MM.1S (cell line): Measurements from ENCODE around the gene CDC37.
"Not testable (repeated sequence)": the region's sequence is repeated elsewhere in the genome, so short reads cannot be mapped to it uniquely, and the experiment has no call there.

Experiments
- DNase-seq: peaks from one replicate; pipeline ENCODE4 v3.0.0-alpha.2; 2015
- H2AFZ ChIP-seq: fragments of 300-600 bp; sonication (generic); 2 replicates; pipeline ENCODE4 v1.6.0; 2016; ENCODE audit warnings: antibody characterized with exemption, low read length
- H3F3A ChIP-seq: fragments of 300-600 bp; sonication (generic); 2 replicates; pipeline ENCODE4 v1.6.1; 2016; ENCODE audit warnings: mild to moderate bottlenecking, antibody characterized with exemption, low read length, moderate library complexity, mixed read lengths; ENCODE audit not compliant: insufficient read depth
- H3K27ac ChIP-seq: fragments of 300-600 bp; sonication (generic); 2 replicates; pipeline ENCODE4 v1.5.1; 2016; ENCODE audit warnings: mild to moderate bottlenecking, low read length
- H3K27me3 ChIP-seq: fragments of 300-600 bp; sonication (generic); replicated peaks from 2 replicates; pipeline ENCODE4 v1.6.0; 2016; ENCODE audit warnings: low read length; ENCODE audit not compliant: insufficient read depth
- H3K36me3 ChIP-seq: fragments of 300-600 bp; sonication (generic); replicated peaks from 2 replicates; pipeline ENCODE4 v1.6.1; 2016; ENCODE audit warnings: mild to moderate bottlenecking, low read length, mixed read lengths; ENCODE audit not compliant: insufficient read depth
- H3K4me1 ChIP-seq: fragments of 300-600 bp; sonication (generic); 2 replicates; pipeline ENCODE4 v1.6.1; 2016; ENCODE audit warnings: low read length, mixed read lengths
- H3K4me2 ChIP-seq: fragments of 300-600 bp; sonication (generic); 2 replicates; pipeline ENCODE4 v1.6.0; 2016; ENCODE audit warnings: low read depth, low read length
- H3K4me3 ChIP-seq: fragments of 300-600 bp; sonication (generic); 2 replicates; pipeline ENCODE4 v1.5.1; 2016; ENCODE audit warnings: low read length, mixed read lengths
- H3K79me2 ChIP-seq: fragments of 300-600 bp; sonication (generic); 2 replicates; pipeline ENCODE4 v1.6.1; 2016; ENCODE audit warnings: mixed run types, low read length, mixed read lengths
- H3K9ac ChIP-seq: fragments of 300-600 bp; sonication (generic); 2 replicates; pipeline ENCODE4 v1.6.1; 2016; ENCODE audit warnings: low read length, mixed read lengths
- H3K9me2 ChIP-seq: fragments of 300-600 bp; sonication (generic); replicated peaks from 2 replicates; pipeline ENCODE4 v1.6.1; 2016; ENCODE audit warnings: mild to moderate bottlenecking, low read length, mixed read lengths; ENCODE audit not compliant: insufficient read depth
- H3K9me3 ChIP-seq: fragments of 300-600 bp; sonication (generic); replicated peaks from 2 replicates; pipeline ENCODE4 v1.6.1; 2016; ENCODE audit warnings: mild to moderate bottlenecking, low read length, mixed read lengths; ENCODE audit not compliant: insufficient read depth
- H4K20me1 ChIP-seq: fragments of 300-600 bp; sonication (generic); 2 replicates; pipeline ENCODE4 v1.6.1; 2016; ENCODE audit warnings: mild to moderate bottlenecking, low read length, moderate library complexity, mixed read lengths; ENCODE audit not compliant: insufficient read depth
- EZH2 ChIP-seq: fragments of 300-600 bp; sonication (generic); optimal IDR thresholded peaks from 2 replicates; pipeline ENCODE3; 2017; ENCODE audit warnings: low read depth, mild to moderate bottlenecking, antibody characterized with exemption, low read length, mixed read lengths
- EZH2phosphoT487 ChIP-seq: fragments of 300-600 bp; sonication (generic); IDR thresholded peaks from 2 replicates; pipeline ENCODE4 v1.6.1; 2018; ENCODE audit warnings: antibody characterized with exemption, low read length
- TF ChIP-seq, protein P1 (sequence below): fragments of 300-600 bp; sonication (generic); IDR thresholded peaks from 2 replicates; pipeline ENCODE4 v1.5.1; 2016; ENCODE audit warnings: antibody characterized with exemption, low read length, mixed read lengths

CDC37 gene

DNA sequence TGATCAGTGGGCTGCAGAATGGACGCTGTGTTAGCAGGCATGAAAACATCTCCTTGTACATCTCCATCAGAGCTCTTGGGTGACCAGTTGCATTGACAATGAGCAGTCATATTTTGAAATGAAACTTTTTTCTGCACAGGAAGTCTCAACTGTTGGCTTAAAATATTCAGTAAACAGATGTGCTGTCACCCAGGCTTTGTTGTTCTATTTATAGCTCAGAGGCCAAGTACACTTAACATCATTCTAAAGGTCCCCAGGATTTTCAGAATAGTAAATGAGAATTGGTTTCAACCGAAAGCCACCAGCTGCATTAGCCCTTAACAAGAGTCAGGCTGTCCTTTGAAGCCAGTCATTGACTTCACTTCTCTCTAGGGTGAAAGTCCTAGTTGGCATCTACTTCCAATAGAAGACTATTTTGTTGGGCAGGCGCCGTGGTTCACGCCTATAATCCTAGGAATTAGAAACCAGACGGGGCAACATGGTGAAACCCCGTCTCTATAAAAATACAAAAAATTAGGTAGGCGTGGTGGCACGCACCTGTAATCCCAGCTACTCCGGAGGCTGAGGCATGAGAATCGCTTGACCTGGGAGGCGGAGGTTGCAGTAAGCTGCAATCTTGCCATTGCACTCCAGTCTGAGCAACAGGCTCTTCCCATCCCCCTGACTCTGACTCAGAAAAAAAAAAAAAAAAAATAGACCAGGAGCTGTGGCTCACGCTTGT, 9.1 kb upstream of the CDC37 start:
- H3K9me3 ChIP-seq = no peaks in the 10 kb centered on the region
- no peak for TF ChIP-seq EZH2phosphoT487
- TF ChIP-seq, protein P1, sequence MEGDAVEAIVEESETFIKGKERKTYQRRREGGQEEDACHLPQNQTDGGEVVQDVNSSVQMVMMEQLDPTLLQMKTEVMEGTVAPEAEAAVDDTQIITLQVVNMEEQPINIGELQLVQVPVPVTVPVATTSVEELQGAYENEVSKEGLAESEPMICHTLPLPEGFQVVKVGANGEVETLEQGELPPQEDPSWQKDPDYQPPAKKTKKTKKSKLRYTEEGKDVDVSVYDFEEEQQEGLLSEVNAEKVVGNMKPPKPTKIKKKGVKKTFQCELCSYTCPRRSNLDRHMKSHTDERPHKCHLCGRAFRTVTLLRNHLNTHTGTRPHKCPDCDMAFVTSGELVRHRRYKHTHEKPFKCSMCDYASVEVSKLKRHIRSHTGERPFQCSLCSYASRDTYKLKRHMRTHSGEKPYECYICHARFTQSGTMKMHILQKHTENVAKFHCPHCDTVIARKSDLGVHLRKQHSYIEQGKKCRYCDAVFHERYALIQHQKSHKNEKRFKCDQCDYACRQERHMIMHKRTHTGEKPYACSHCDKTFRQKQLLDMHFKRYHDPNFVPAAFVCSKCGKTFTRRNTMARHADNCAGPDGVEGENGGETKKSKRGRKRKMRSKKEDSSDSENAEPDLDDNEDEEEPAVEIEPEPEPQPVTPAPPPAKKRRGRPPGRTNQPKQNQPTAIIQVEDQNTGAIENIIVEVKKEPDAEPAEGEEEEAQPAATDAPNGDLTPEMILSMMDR = no peak
- H3K27me3 ChIP-seq = no peaks in the 10 kb centered on the region
- no peaks in the 10 kb centered on the region for H3K36me3 ChIP-seq
- H3K27ac ChIP-seq = peak overlapping the region; percentile 97
- H3K4me1 ChIP-seq = peaks cover 42% of the 10 kb centered on the region
- H4K20me1 ChIP-seq = no peaks in the 10 kb centered on the region
- H3F3A ChIP-seq = peaks cover 49% of the 10 kb centered on the region
- H2AFZ ChIP-seq = no peak overlapping the region
- no peak overlapping the region for H3K4me3 ChIP-seq
- H3K9me2 ChIP-seq = no peaks in the 10 kb centered on the region
- DNase-seq = peak; percentile 97
- H3K9ac ChIP-seq = peak overlapping the region; percentile 79
- 0 out of 2 replicates have a peak, but pooled peaks cover 2% of the 10 kb centered on the region for H3K79me2 ChIP-seq
- peak overlapping the region; percentile 80; the same call in 1 of the 2 replicates for H3K4me2 ChIP-seq

DNA sequence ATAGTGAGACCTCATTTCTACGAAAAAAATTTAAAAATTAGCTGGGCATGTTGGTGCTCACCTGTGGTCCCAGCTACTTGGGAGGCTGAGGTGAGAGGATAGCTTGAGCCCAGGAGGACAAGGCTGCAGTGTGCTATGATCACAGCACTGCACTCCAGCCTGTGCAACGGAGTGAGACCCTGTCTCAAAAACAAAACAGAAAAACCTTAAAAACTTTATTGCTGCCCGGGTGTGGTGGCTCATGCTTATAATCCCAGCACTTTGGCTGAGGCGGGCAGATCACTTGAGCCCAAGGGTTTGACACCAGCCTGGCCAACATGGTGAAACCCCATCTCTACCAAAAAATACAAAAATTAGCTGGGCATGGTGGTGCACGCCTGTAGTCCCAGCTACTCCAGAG, 7.9 kb upstream of the CDC37 start:
- H2AFZ ChIP-seq, H3K4me3 ChIP-seq, H3K9me2 ChIP-seq, H3K4me2 ChIP-seq, DNase-seq, H3K79me2 ChIP-seq, H3K27me3 ChIP-seq, H3K9me3 ChIP-seq, H3K9ac ChIP-seq, H4K20me1 ChIP-seq, H3K36me3 ChIP-seq: not testable (repeated sequence)
- H3F3A ChIP-seq = peaks cover 44% of the 10 kb centered on the region
- H3K4me1 ChIP-seq = peaks cover 41% of the 10 kb centered on the region
- peak overlapping the region; percentile 97; the same call in 1 of the 2 replicates for H3K27ac ChIP-seq

DNA sequence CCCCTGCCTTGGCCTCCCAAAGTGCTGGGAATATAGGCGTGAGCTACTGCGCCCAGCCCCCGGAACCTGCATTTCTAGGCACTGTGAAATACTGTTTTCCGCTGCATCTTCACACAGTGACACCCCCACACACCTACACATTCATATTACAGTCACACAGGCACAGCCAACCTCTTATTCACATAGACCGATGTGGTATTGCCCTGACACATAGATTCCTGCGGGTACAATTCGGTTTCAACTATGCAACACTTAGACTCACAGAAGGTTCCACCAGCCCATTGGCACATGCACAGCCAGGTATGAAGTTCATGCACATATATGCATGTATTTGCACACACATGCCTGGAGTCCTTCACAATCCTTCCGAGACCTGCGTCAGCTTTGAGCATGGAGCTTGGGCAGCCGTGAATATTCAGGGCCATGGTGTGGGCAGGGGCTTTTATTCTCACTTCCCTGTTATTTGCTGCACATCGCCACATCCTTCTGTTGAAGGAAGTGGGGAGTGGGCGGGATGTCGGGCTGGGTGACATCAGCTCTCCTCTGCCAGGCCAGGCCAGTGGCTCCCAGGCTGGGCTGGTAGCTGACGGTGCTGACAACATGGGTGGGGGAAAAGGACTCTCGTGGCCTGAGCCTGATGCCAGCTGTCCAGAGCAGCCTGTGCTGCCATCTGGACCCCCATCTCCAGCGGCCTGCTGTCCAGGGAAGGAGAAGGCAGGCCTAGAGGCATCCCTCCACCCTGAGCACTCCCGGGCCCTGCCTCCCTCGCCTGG, 5.4 kb upstream of the CDC37 start:
- H3K9ac ChIP-seq = no peak overlapping the region
- peaks cover 22% of the 10 kb centered on the region for H3F3A ChIP-seq
- H3K9me3 ChIP-seq = no peaks in the 10 kb centered on the region
- H4K20me1 ChIP-seq = no peaks in the 10 kb centered on the region
- no peak overlapping the region for H2AFZ ChIP-seq
- H3K27ac ChIP-seq = no peak overlapping the region
- no peak overlapping the region for H3K4me2 ChIP-seq
- H3K27me3 ChIP-seq = no peaks in the 10 kb centered on the region
- H3K4me3 ChIP-seq = no peak overlapping the region
- no peaks in the 10 kb centered on the region for H3K36me3 ChIP-seq
- DNase-seq = no peak
- H3K9me2 ChIP-seq = no peaks in the 10 kb centered on the region
- H3K79me2 ChIP-seq = no peaks in the 10 kb centered on the region
- H3K4me1 ChIP-seq = peaks cover 21% of the 10 kb centered on the region
- no peak for TF ChIP-seq EZH2
- TF ChIP-seq, protein P1 = no peak
- no peak for TF ChIP-seq EZH2phosphoT487

DNA sequence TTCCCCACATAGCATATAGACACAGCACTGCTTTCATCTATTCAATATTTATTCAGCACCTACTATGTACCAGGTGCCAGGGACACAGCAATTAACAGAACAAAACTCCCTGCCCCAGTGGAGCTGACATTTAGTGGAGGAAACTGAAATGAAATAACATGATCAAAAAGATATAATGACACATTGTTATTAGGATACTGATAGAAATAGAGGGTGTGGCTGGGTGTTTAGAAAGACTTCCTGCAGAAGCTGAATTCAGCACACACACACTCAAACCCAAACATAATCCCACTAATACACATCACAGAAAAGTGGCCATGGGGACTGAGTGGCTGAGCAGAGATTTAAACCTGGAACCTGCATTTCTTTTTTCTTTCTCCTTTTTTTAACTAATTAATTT, 3.8 kb upstream of the CDC37 start:
- Histone ChIP-seq H3K9ac (no peak overlapping the region), H3K9me3 (no peaks in the 10 kb centered on the region), H3K4me2 (no peak overlapping the region), H3F3A (peaks cover 9% of the 10 kb centered on the region), H3K79me2 (peaks cover 13% of the 10 kb centered on the region), H3K27ac (no peak overlapping the region), H3K9me2 (no peaks in the 10 kb centered on the region), H3K27me3 (no peaks in the 10 kb centered on the region), H3K4me3 (no peak overlapping the region), H2AFZ (no peak overlapping the region), H3K36me3 (no peaks in the 10 kb centered on the region), H4K20me1 (no peaks in the 10 kb centered on the region), H3K4me1 (peaks cover 18% of the 10 kb centered on the region)
- TF ChIP-seq EZH2 (no peak), EZH2phosphoT487 (no peak)
- TF ChIP-seq, protein P1 = no peak
- no peak for DNase-seq
